NCI-H82 treated with DMSO at 0.1 percent for 48 hours (cell line): ENCODE measurements around the gene SGSH.
"Not testable (repeated sequence)": the region's sequence is repeated elsewhere in the genome, so short reads cannot be mapped to it uniquely, and the experiment has no call there.

Source experiments
- DNase-seq: peaks from one replicate; lab custom pipeline; 2025; ENCODE audit not compliant: unreplicated experiment; lab: John Stamatoyannopoulos, UW

SGSH gene

GRCh38 chr17:80212511-80212910, 7.6 kb downstream of the SGSH start:
- DNase-seq = no peak

- no peak for DNase-seq
These were observed 8.0 kb downstream of the SGSH start for GRCh38 chr17:80212109-80212508.

- DNase-seq = no peak
These were observed 9.6 kb downstream of the SGSH start for GRCh38 chr17:80210348-80211108.

GRCh38 chr17:80209765-80210164, 10.4 kb downstream of the SGSH start:
- DNase-seq = no peak

- DNase-seq = no peak
These were observed 12.1 kb downstream of the SGSH start for GRCh38 chr17:80208050-80208449.

- DNase-seq = no peak
These were observed 14.3 kb downstream of the SGSH start for GRCh38 chr17:80205811-80206210.

- peak; percentile 35 for DNase-seq
These were observed 15.3 kb downstream of the SGSH start for GRCh38 chr17:80204626-80205468.

GRCh38 chr17:80203471-80203963, 16.6 kb downstream of the SGSH start:
- no peak for DNase-seq

GRCh38 chr17:80202197-80202596, 17.9 kb downstream of the SGSH start:
- no peak for DNase-seq

GRCh38 chr17:80201446-80201845, 18.7 kb downstream of the SGSH start:
- no peak for DNase-seq

GRCh38 chr17:80199295-80199694, 20.8 kb downstream of the SGSH start:
- DNase-seq = not testable (repeated sequence)

- no peak for DNase-seq
These were observed 21.9 kb downstream of the SGSH start for GRCh38 chr17:80198144-80198661.

- DNase-seq = no peak
These were observed 23.5 kb downstream of the SGSH start for GRCh38 chr17:80196652-80197051.

GRCh38 chr17:80195671-80196529, 24.2 kb downstream of the SGSH start:
- DNase-seq = no peak

GRCh38 chr17:80195141-80195540, 25.0 kb downstream of the SGSH start:
- DNase-seq = no peak

GRCh38 chr17:80191865-80192661, 28.1 kb downstream of the SGSH start:
- no peak for DNase-seq

- no peak for DNase-seq
These were observed 28.9 kb downstream of the SGSH start for GRCh38 chr17:80191192-80191591.

GRCh38 chr17:80190716-80191115, 29.4 kb downstream of the SGSH start:
- no peak for DNase-seq

- DNase-seq = no peak
These were observed 30.5 kb downstream of the SGSH start for GRCh38 chr17:80189611-80190010.

- DNase-seq = no peak
These were observed 32.6 kb downstream of the SGSH start for GRCh38 chr17:80187515-80187941.
